HG03097 (cell line): ENCODE results near the gene F8A1.
"Not testable (repeated sequence)": the region's sequence is repeated elsewhere in the genome, so short reads cannot be mapped to it uniquely, and the experiment has no call there.

ENCODE experiments used
- ATAC-seq: cut with Tn5 transposase; IDR thresholded peaks from one replicate; pipeline ENCODE4 v1.9.1; 2021; ENCODE audit not compliant: unreplicated experiment, low FRiP score

F8A1 gene

GRCh38 chrX:154886069-154886788, at the start of gene F8A1:
F8A1 (plus strand) TSS chrX:154886355; CDS start chrX:154886375, 20 bp downstream.
- ATAC-seq, result peak; percentile 49

- ATAC-seq, result no peak
Measured at GRCh38 chrX:154840856-154841255, 45.3 kb upstream of the F8A1 start.

GRCh38 chrX:154850957-154851611, 35.1 kb upstream of the F8A1 start:
- ATAC-seq, result no peak

GRCh38 chrX:154855256-154855655, 30.9 kb upstream of the F8A1 start:
- ATAC-seq, result no peak

- not testable (repeated sequence) for ATAC-seq
Measured at GRCh38 chrX:154868522-154868921, 17.6 kb upstream of the F8A1 start.

- ATAC-seq, result no peak
Measured at GRCh38 chrX:154873329-154873728, 12.8 kb upstream of the F8A1 start.

- ATAC-seq, result not testable (repeated sequence)
Measured at GRCh38 chrX:154884069-154884468, 2.1 kb upstream of the F8A1 start.

- not testable (repeated sequence) for ATAC-seq
Measured at GRCh38 chrX:154885057-154885456, 1.1 kb upstream of the F8A1 start.

GRCh38 chrX:154885549-154885948, 606 bp upstream of the F8A1 start:
- ATAC-seq, result not testable (repeated sequence)

GRCh38 chrX:154886789-154887221, 650 bp downstream of the F8A1 start:
- ATAC-seq, result peak; percentile 45

- no peak for ATAC-seq
Measured at GRCh38 chrX:154890990-154891639, 5.0 kb downstream of the F8A1 start.

- ATAC-seq, result no peak
Measured at GRCh38 chrX:154892296-154892695, 6.1 kb downstream of the F8A1 start.

GRCh38 chrX:154900323-154900722, 14.2 kb downstream of the F8A1 start:
- ATAC-seq, result no peak

- ATAC-seq, result no peak
Measured at GRCh38 chrX:154902408-154902807, 16.3 kb downstream of the F8A1 start.

GRCh38 chrX:154908821-154909220, 22.7 kb downstream of the F8A1 start:
- no peak for ATAC-seq

- ATAC-seq, result not testable (repeated sequence)
Measured at GRCh38 chrX:154910048-154910447, 23.9 kb downstream of the F8A1 start.

GRCh38 chrX:154910528-154910927, 24.4 kb downstream of the F8A1 start:
- not testable (repeated sequence) for ATAC-seq

GRCh38 chrX:154914052-154914451, 27.9 kb downstream of the F8A1 start:
- no peak for ATAC-seq

GRCh38 chrX:154918060-154918483, 31.9 kb downstream of the F8A1 start:
- ATAC-seq, result no peak

- not testable (repeated sequence) for ATAC-seq
Measured at GRCh38 chrX:154924771-154925170, 38.6 kb downstream of the F8A1 start.
